T-cell (primary cell): ENCODE results near the gene SERPINE1. TPM values are rescaled to one million over a fixed set of nuclear protein-coding genes. Genes with fewer than 3 reads are reported as not detected.

Experiments
- ATAC-seq, 4 experiments: fragments of 200-7000 bp in 3 of 4; fragments of 150-1000 bp in 1 of 4; cut with Tn5 transposase; replicated peaks in 1 of 4; 1 replicate in 3 of 4; 2 replicates in 1 of 4; pipeline ENCODE4 v1.10.0; 2021; ENCODE audit warnings: moderate library complexity in 3 of 4, mild to moderate bottlenecking in 2 of 4, moderate number of reproducible peaks in 1 of 4
- CTCF ChIA-PET, 2 donors: fragments of 300-600 bp; sonication (Branson Sonifier 250); formaldehyde crosslinking; loops; one replicate each; lab custom pipeline; 2022; ENCODE audit warnings: antibody characterized with exemption in 2 of 2; lab: Charles Lee
- POLR2A ChIA-PET, 2 donors: fragments of 300-600 bp; sonication (Branson Sonifier 250); formaldehyde crosslinking; loops; one replicate each; lab custom pipeline; 2022; ENCODE audit warnings: antibody characterized with exemption in 2 of 2; lab: Charles Lee
- DNase-seq, 35 experiments: peaks; one replicate each; pipeline versions ENCODE4 v3.0.0 to v3.0.0-alpha.2; 2013 to 2023
- H3K27ac ChIP-seq: one replicate; pipeline ENCODE4 v1.5.1; 2013; ENCODE audit warnings: low read length
- H3K27me3 ChIP-seq, 2 experiments: replicated peaks in 1 of 2; 1 replicate in 1 of 2; 2 replicates in 1 of 2; pipeline versions ENCODE4 v1.6.1 to v1.7.0; 2013; ENCODE audit warnings: low read length in 1 of 2, mixed read lengths in 1 of 2; ENCODE audit not compliant: control insufficient read depth in 2 of 2, insufficient read depth in 2 of 2; ENCODE audit errors: extremely low read depth in 1 of 2
- H3K36me3 ChIP-seq, 2 donors: 1 replicate in 1 of 2; 2 replicates in 1 of 2; pipeline versions ENCODE4 v1.6.1 to v1.7.0; 2013; ENCODE audit warnings: low read length in 1 of 2; ENCODE audit not compliant: control insufficient read depth in 2 of 2, insufficient read depth in 1 of 2; ENCODE audit errors: extremely low read depth in 1 of 2
- H3K4me1 ChIP-seq, 2 experiments: 1 replicate in 1 of 2; 2 replicates in 1 of 2; pipeline versions ENCODE4 v1.6.1 to v1.7.0; 2013; ENCODE audit warnings: low read length in 2 of 2, mixed read lengths in 1 of 2; ENCODE audit not compliant: insufficient read depth in 2 of 2, control insufficient read depth in 1 of 2; ENCODE audit errors: extremely low read depth in 1 of 2
- H3K4me3 ChIP-seq, 2 donors: 1 replicate in 1 of 2; 2 replicates in 1 of 2; pipeline versions ENCODE4 v1.5.1 to v1.7.0; 2013; ENCODE audit warnings: mild to moderate bottlenecking in 2 of 2, low read length in 1 of 2, moderate library complexity in 1 of 2; ENCODE audit not compliant: control insufficient read depth in 1 of 2; ENCODE audit errors: extremely low read depth in 1 of 2
- H3K9me3 ChIP-seq: 2 replicates; pipeline ENCODE4 v1.7.0; 2013
- H3K27ac Mint-ChIP-seq, 2 donors: one replicate each; pipeline ENCODE4 v1.8.0; 2020 to 2021; ENCODE audit warnings: mild to moderate bottlenecking in 2 of 2, mixed read lengths in 2 of 2
- H3K27me3 Mint-ChIP-seq, 2 donors: one replicate each; pipeline ENCODE4 v1.8.0; 2021 to 2022; ENCODE audit warnings: mixed read lengths in 2 of 2
- H3K36me3 Mint-ChIP-seq: one replicate; pipeline ENCODE4 v1.8.0; 2021; ENCODE audit warnings: mixed read lengths
- H3K4me1 Mint-ChIP-seq, 3 donors: one replicate each; pipeline ENCODE4 v1.8.0; 2020 to 2022; ENCODE audit warnings: mixed read lengths in 3 of 3, mild to moderate bottlenecking in 1 of 3
- H3K4me3 Mint-ChIP-seq, 3 donors: one replicate each; pipeline ENCODE4 v1.8.0; 2020 to 2022; ENCODE audit warnings: mild to moderate bottlenecking in 3 of 3, mixed read lengths in 3 of 3, moderate library complexity in 3 of 3
- H3K9me3 Mint-ChIP-seq, 3 donors: one replicate each; pipeline ENCODE4 v1.8.0; 2020 to 2022; ENCODE audit warnings: mixed read lengths in 3 of 3
- WGBS: methylation state at CpG from one replicate; pipeline ENCODE4 v1.1.5; 2013; ENCODE audit warnings: missing lambda C conversion rate; ENCODE audit not compliant: insufficient coverage; 5-methylcytosine and 5-hydroxymethylcytosine counted together
- total RNA-seq, 35 experiments: library from RNA in 6 of 35; stranded (reverse) in 6 of 35; fragments of 120-200 nt in 1 of 35; gene quantifications; one replicate each; pipeline versions ENCODE4 v1.2.1 to v1.2.4 and lab custom pipeline; 2013 to 2026

SERPINE1 gene
- total RNA-seq, 5 donors from 2014 or later (not counting 1 experiment from before 2014, with no cell fraction given) = 0.18 to 0.79 (median 0.51) TPM; not detected in 1

DNA sequence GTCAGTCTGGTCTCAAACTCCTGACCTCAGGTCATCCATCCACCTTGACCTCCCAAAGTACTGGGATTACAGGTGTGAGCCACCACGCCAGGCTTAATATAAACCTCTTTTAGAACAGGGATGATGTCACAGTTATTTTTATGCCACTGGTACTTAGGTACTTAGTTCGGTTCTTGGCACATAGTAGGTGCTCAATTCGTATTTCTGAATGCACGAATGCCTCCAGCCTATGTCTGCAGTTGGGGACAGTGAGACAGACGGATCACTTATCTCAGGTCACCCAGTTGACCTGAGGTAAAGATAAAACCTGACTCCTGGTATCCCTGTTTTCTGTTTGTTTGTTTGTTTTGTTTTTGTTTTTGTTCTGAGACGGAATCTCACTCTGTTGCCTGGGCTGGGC lies 59.3 kb downstream of the SERPINE1 start:
- H3K9me3 Mint-ChIP-seq = no peaks in the 10 kb centered on the region
- ChIA-PET POLR2A (interaction anchor here in 1 of 2 donors (0.6 kb wide), 1 partner anchor 362 kb away, joined by 4 read pairs; no protein-coding TSS in a partner anchor), CTCF (interaction anchor here in 1 of 2 donors (0.6 kb wide), 2 partner anchors 42 to 943 kb away, joined by 3 read pairs; no protein-coding TSS in a partner anchor)
- H3K9me3 ChIP-seq = no peaks in the 10 kb centered on the region
- no peak overlapping the region for H3K27ac Mint-ChIP-seq
- peaks cover 0 to 6% (median 0%) of the 10 kb centered on the region in 3 donors for H3K4me1 Mint-ChIP-seq
- peaks cover 20 to 24% of the 10 kb centered on the region in 2 donors for H3K27me3 Mint-ChIP-seq
- ATAC-seq (no peak), DNase-seq (no peak)
- WGBS = 64% methylated on average over 5 of the region's 6 CpGs
- H3K36me3 Mint-ChIP-seq = no peaks in the 10 kb centered on the region
- H3K4me3 ChIP-seq = no peak overlapping the region
- H3K36me3 ChIP-seq = no peaks in the 10 kb centered on the region
- peaks cover 7 to 40% of the 10 kb centered on the region in 2 experiments for H3K27me3 ChIP-seq
- no peak overlapping the region for H3K4me3 Mint-ChIP-seq
- H3K4me1 ChIP-seq = no peaks in the 10 kb centered on the region
- no peak overlapping the region for H3K27ac ChIP-seq

- ATAC-seq (no peak), DNase-seq (no peak)
- ChIA-PET CTCF (interaction anchor here in 1 of 2 donors (0.6 kb wide), 1 partner anchor 43 kb away, joined by 3 read pairs; no protein-coding TSS in a partner anchor), POLR2A (interaction anchor here in 1 of 2 donors (0.5 kb wide), 1 partner anchor 34 kb away, joined by 3 read pairs; no protein-coding TSS in a partner anchor)
- H3K36me3 ChIP-seq = no peaks in the 10 kb centered on the region
- no peak overlapping the region for H3K4me3 ChIP-seq
- H3K4me1 ChIP-seq = no peaks in the 10 kb centered on the region
- Mint-ChIP-seq H3K27me3 (peaks cover 17 to 22% of the 10 kb centered on the region in 2 donors), H3K4me3 (no peak overlapping the region), H3K27ac (no peak overlapping the region), H3K36me3 (no peaks in the 10 kb centered on the region), H3K4me1 (peaks cover 0 to 6% (median 0%) of the 10 kb centered on the region in 3 donors), H3K9me3 (no peaks in the 10 kb centered on the region)
- no peaks in the 10 kb centered on the region for H3K9me3 ChIP-seq
- peaks cover 7 to 37% of the 10 kb centered on the region in 2 experiments for H3K27me3 ChIP-seq
- WGBS = no CpG with 5 or more reads among the region's 4 CpGs
- H3K27ac ChIP-seq = no peak overlapping the region
Measured at GRCh38 chr7:101186844-101187428, 60.0 kb downstream of the SERPINE1 start.

Other genes starting within 250 kb of the SERPINE1 start
- 1 to 10 TPM in 4 of 5 donors, under 1 TPM in 1; 0.50 to 9.0 (median 6.2) TPM for gene UFSP1, start 237.4 kb upstream of the SERPINE1 start, total RNA-seq
- under 1 TPM; 0.13 to 0.84 (median 0.44) TPM for gene ACHE, start 231.2 kb upstream of the SERPINE1 start, total RNA-seq
- under 1 TPM in 3 of 5 donors, not detected in 2; 0.10 to 0.25 (median 0.18) TPM for gene MUC3A, start 177.6 kb upstream of the SERPINE1 start, total RNA-seq
- gene MUC12, start 157.5 kb upstream of the SERPINE1 start, total RNA-seq = under 1 TPM in 3 of 5 donors, not detected in 2; 0.09 to 0.51 (median 0.33) TPM
- not detected for gene MUC17, start 107.0 kb upstream of the SERPINE1 start, total RNA-seq
- gene TRIM56, start 41.6 kb upstream of the SERPINE1 start, total RNA-seq = 10 to 100 TPM; 47.2 to 80.9 (median 77.4) TPM
- 10 to 100 TPM in 3 of 5 donors, 1 to 10 TPM in 2; 8.1 to 16.7 (median 14.4) TPM for gene AP1S1, start 27.4 kb downstream of the SERPINE1 start, total RNA-seq
- not detected for gene VGF, start 38.5 kb downstream of the SERPINE1 start, total RNA-seq
- gene NAT16, start 53.2 kb downstream of the SERPINE1 start, total RNA-seq = not detected
- not detected for gene MOGAT3, start 73.9 kb downstream of the SERPINE1 start, total RNA-seq
- gene PLOD3, start 90.5 kb downstream of the SERPINE1 start, total RNA-seq = 10 to 100 TPM; 27.7 to 74.2 (median 58.8) TPM
- gene ZNHIT1, start 91.1 kb downstream of the SERPINE1 start, total RNA-seq = 10 to 100 TPM; 32.9 to 54.1 (median 50.4) TPM
- 10 to 100 TPM; 23.1 to 47.7 (median 44.8) TPM for gene CLDN15, start 110.7 kb downstream of the SERPINE1 start, total RNA-seq
- gene FIS1, start 118.0 kb downstream of the SERPINE1 start, total RNA-seq = 100 to 1,000 TPM in 4 of 5 donors, 10 to 100 TPM in 1; 99.3 to 136 (median 125) TPM
- 1 to 10 TPM; 1.4 to 6.5 (median 4.6) TPM for gene IFT22, start 194.7 kb downstream of the SERPINE1 start, total RNA-seq
- gene COL26A1, start 235.8 kb downstream of the SERPINE1 start, total RNA-seq = under 1 TPM in 1 of 5 donors, not detected in 4; 0.09 TPM